IMR-90 (cell line): ENCODE measurements around the gene SH3RF2.

Experiments
- BHLHE40 ChIP-seq: fragments of 150-350 bp; IDR thresholded peaks from 2 replicates; pipeline ENCODE4 v1.6.1; 2016; ENCODE audit warnings: mild to moderate bottlenecking, low read depth, low read length
- CEBPB ChIP-seq: IDR thresholded peaks from 2 replicates; pipeline ENCODE4 v1.6.1; 2012; ENCODE audit warnings: low read depth, low read length, improper control_type of control experiment
- CTCF ChIP-seq: conservative IDR thresholded peaks from 2 replicates; pipeline ENCODE4 v1.5.1; 2012; ENCODE audit warnings: mild to moderate bottlenecking, low read depth, low read length, improper control_type of control experiment
- FOS ChIP-seq: fragments of 150-350 bp; IDR thresholded peaks from 2 replicates; pipeline ENCODE4 v1.6.1; 2016; ENCODE audit warnings: low read depth, low read length
- MAZ ChIP-seq: IDR thresholded peaks from 2 replicates; pipeline ENCODE4 v1.6.1; 2012; ENCODE audit warnings: low read depth, mild to moderate bottlenecking, low read length, improper control_type of control experiment, moderate library complexity, borderline replicate concordance
- POLR2A ChIP-seq: IDR thresholded peaks from 2 replicates; pipeline ENCODE4 v1.6.1; 2012; ENCODE audit warnings: mild to moderate bottlenecking, low read depth, low read length
- RAD21 ChIP-seq: IDR thresholded peaks from 2 replicates; pipeline ENCODE4 v1.6.1; 2012; ENCODE audit warnings: low read length, improper control_type of control experiment
- RCOR1 ChIP-seq: IDR thresholded peaks from 2 replicates; pipeline ENCODE4 v1.6.1; 2012; ENCODE audit warnings: mild to moderate bottlenecking, low read length, improper control_type of control experiment; ENCODE audit not compliant: insufficient replicate concordance
- RFX5 ChIP-seq: IDR thresholded peaks from 2 replicates; pipeline ENCODE4 v1.8.0; 2012; ENCODE audit warnings: low read depth, mild to moderate bottlenecking, low read length, moderate library complexity
- SMC3 ChIP-seq: fragments of 150-350 bp; IDR thresholded peaks from 2 replicates; pipeline ENCODE4 v1.6.1; 2016; ENCODE audit warnings: low read depth, mild to moderate bottlenecking, antibody characterized with exemption, low read length, moderate library complexity
- USF2 ChIP-seq: fragments of 150-350 bp; IDR thresholded peaks from 2 replicates; pipeline ENCODE4 v1.6.1; 2017; ENCODE audit warnings: mild to moderate bottlenecking, antibody characterized with exemption, low read length, low read depth

- TF ChIP-seq CTCF (no peak), SMC3 (no peak), RAD21 (no peak), POLR2A (no peak), MAZ (no peak), RFX5 (no peak), CEBPB (no peak), RCOR1 (no peak), BHLHE40 (no peak), FOS (no peak), USF2 (no peak)
Observed at GRCh38 chr5:145919413-145919812, 17.0 kb upstream of the SH3RF2 start.
